ENCODE data around the gene NME2. TPM values are rescaled to one million over a fixed set of nuclear protein-coding genes. Genes with fewer than 3 reads are reported as not detected.

Gene NME2
- total RNA-seq, 1 donor from 2014 or later: 638 TPM

- Histone ChIP-seq H3K27me3 (no peaks in the 10 kb centered on the region), H3K9me3 (no peaks in the 10 kb centered on the region), H3K27ac (no peak overlapping the region), H3K4me1 (no peaks in the 10 kb centered on the region), H3K36me3 (peaks cover 44 to 71% of the 10 kb centered on the region in 2 donors), H3K4me3 (no peak overlapping the region)
- intact Hi-C loops (cut with DNase I): no loop called here
- no peak for TF ChIP-seq CTCF (IDR thresholded peaks at IDR 0.05)
- no peak for DNase-seq (ENCODE audit: low spot score in 2 of 2)
Measured at GRCh38 chr17:51191895-51192294, 25.7 kb downstream of the NME2 start.

- Histone ChIP-seq H3K27me3 (no peaks in the 10 kb centered on the region), H3K4me3 (no peak overlapping the region), H3K4me1 (no peaks in the 10 kb centered on the region), H3K9me3 (no peaks in the 10 kb centered on the region), H3K36me3 (peaks cover 63 to 73% of the 10 kb centered on the region in 2 donors), H3K27ac (no peak overlapping the region)
- intact Hi-C loops (cut with DNase I): no loop called here
- DNase-seq (ENCODE audit: low spot score in 2 of 2): no peak
- no peak for TF ChIP-seq CTCF (IDR thresholded peaks at IDR 0.05)
Measured at GRCh38 chr17:51197754-51198153, 31.5 kb downstream of the NME2 start.

- no peak for DNase-seq (ENCODE audit: low spot score in 2 of 2)
- H3K27ac ChIP-seq: no peak overlapping the region
- TF ChIP-seq CTCF (IDR thresholded peaks at IDR 0.05): no peak
- no peak overlapping the region for H3K4me3 ChIP-seq
- no peaks in the 10 kb centered on the region for H3K27me3 ChIP-seq
- no peaks in the 10 kb centered on the region for H3K9me3 ChIP-seq
- peaks cover 58 to 80% of the 10 kb centered on the region in 2 donors for H3K36me3 ChIP-seq
- intact Hi-C loops (cut with DNase I): no loop called here
- H3K4me1 ChIP-seq: no peaks in the 10 kb centered on the region
Measured at GRCh38 chr17:51200295-51200694, 34.1 kb downstream of the NME2 start.

GRCh38 chr17:51200846-51201245 lies 34.6 kb downstream of the NME2 start:
- DNase-seq (ENCODE audit: low spot score in 2 of 2): no peak
- Histone ChIP-seq H3K4me3 (no peak overlapping the region), H3K9me3 (no peaks in the 10 kb centered on the region), H3K4me1 (no peaks in the 10 kb centered on the region), H3K27ac (no peak overlapping the region), H3K36me3 (peaks cover 56 to 81% of the 10 kb centered on the region in 2 donors), H3K27me3 (no peaks in the 10 kb centered on the region)
- intact Hi-C loops (cut with DNase I): no loop called here
- TF ChIP-seq CTCF (IDR thresholded peaks at IDR 0.05): no peak

GRCh38 chr17:51203838-51204237 lies 37.6 kb downstream of the NME2 start:
- H3K36me3 ChIP-seq: peaks cover 56 to 76% of the 10 kb centered on the region in 2 donors
- no peak for TF ChIP-seq CTCF (IDR thresholded peaks at IDR 0.05)
- H3K4me1 ChIP-seq: no peaks in the 10 kb centered on the region
- no peak overlapping the region for H3K4me3 ChIP-seq
- DNase-seq (ENCODE audit: low spot score in 2 of 2): no peak
- intact Hi-C loops (cut with DNase I): no loop called here
- no peak overlapping the region for H3K27ac ChIP-seq
- no peaks in the 10 kb centered on the region for H3K27me3 ChIP-seq
- H3K9me3 ChIP-seq: no peaks in the 10 kb centered on the region

- Histone ChIP-seq H3K27ac (no peak overlapping the region), H3K4me1 (no peaks in the 10 kb centered on the region), H3K36me3 (peaks cover 31 to 69% of the 10 kb centered on the region in 2 donors), H3K9me3 (no peaks in the 10 kb centered on the region), H3K27me3 (no peaks in the 10 kb centered on the region), H3K4me3 (no peak overlapping the region)
- intact Hi-C loops (cut with DNase I): no loop called here
- no peak for TF ChIP-seq CTCF (IDR thresholded peaks at IDR 0.05)
- no peak for DNase-seq (ENCODE audit: low spot score in 2 of 2)
Measured at GRCh38 chr17:51214920-51215319, 48.7 kb downstream of the NME2 start.
